HG02885 (cell line): ENCODE results near the gene CORO1C.
"Not testable (repeated sequence)": the region's sequence is repeated elsewhere in the genome, so short reads cannot be mapped to it uniquely, and the experiment has no call there.

Experiments
- ATAC-seq: cut with Tn5 transposase; IDR thresholded peaks from one replicate; pipeline ENCODE4 v1.9.1; 2021; ENCODE audit warnings: mild to moderate bottlenecking; ENCODE audit not compliant: unreplicated experiment, poor library complexity

The CORO1C gene

GRCh38 chr12:108654622-108655021 lies 76.7 kb downstream of the CORO1C start:
- ATAC-seq, result not testable (repeated sequence)

DNA sequence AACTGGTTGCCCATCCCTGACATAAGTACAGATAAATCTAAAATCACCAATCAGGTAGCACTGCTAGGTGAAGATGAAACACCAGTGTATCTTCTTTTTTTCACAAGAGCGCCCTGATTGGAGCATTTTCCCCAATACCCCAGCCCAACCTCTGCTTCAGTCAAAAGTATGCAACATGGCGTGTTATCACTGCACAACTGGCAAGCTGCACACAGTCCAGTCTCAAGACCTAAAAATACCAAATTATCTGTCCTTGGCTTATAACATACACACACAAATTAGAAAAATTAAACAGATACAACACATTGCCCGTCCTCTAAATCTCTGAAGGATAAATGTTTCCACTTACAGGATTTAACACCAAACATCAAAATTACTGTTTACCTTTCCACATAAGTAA lies 77.4 kb downstream of the CORO1C start:
- ATAC-seq, result no peak

DNA sequence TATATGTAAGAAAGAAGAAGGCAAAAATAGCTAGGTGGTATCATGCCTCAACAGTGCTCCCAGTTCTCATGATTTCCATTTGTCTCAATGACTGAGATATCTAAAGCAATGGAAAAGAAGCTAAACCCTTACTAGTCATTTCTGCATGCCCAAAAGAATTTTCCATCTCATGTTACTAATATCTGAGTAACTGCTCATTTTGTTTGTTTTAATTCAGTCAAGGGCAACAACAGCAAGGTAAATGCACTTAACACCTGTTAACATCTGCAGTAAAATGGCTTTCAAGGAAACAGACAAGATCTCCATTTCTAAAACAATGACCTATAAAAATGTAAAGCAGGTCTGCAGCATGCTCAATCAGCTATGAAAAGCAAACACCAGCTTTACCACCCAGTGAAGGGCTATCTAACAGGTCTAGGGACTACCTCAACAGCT lies 78.2 kb downstream of the CORO1C start:
- no peak for ATAC-seq

GRCh38 chr12:108650083-108650482 lies 81.2 kb downstream of the CORO1C start:
- no peak for ATAC-seq

GRCh38 chr12:108649669-108650068 lies 81.6 kb downstream of the CORO1C start:
- ATAC-seq, result no peak

DNA sequence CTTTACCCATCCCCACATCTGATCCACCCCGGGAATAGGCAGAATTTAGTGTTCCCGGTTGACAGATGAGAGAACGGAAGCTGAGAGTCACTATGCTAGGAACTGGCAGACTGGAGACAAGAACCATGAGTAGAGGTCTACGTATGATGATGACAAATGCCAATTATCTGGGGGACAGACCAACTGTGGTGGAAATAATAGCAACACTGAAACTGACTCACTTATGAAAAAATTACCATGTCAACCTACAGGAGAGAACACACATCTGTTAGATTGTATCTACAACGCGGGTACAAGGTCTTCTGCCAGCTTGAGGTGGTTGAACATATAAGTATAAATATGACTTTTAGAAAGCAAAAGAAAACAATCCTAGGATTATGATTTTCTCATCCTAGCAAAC lies 82.2 kb downstream of the CORO1C start:
- no peak for ATAC-seq

GRCh38 chr12:108648371-108648770 lies 82.9 kb downstream of the CORO1C start:
- ATAC-seq, result no peak

DNA sequence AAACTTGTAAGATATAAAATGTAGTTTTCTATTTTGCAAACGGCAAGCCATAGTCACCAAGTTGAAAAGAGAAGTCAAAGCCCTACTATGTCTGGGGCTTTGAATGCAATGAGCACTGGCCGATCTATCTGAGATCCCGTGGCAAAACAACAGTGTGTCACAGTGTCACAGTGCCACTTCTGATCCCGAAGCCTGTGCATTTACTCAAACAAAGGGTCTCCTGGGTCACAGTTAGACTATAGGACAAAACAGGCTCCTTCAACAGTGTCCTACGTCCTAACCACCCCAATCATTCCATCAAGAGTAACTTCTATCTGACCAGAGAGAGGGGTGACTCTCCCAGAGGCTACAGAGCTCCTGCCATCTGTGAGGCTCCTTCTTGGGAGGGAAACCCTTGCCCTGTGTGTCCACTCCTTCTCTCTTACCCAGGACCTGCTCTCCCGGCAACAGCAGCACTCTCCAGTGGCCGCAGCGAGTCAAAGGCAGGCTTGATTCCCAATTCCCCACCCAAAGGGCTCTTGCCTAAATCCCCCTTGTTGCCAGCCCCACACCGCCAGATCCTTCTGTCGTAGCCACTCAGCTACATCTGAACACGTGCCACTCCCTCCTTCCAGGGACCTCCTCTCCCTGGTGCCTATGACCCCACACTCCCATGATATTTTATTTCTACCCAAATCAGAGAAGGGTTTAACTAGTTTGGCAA lies 83.6 kb downstream of the CORO1C start:
- no peak for ATAC-seq

- ATAC-seq, result no peak
These were observed 84.4 kb downstream of the CORO1C start for GRCh38 chr12:108646600-108647579.

DNA sequence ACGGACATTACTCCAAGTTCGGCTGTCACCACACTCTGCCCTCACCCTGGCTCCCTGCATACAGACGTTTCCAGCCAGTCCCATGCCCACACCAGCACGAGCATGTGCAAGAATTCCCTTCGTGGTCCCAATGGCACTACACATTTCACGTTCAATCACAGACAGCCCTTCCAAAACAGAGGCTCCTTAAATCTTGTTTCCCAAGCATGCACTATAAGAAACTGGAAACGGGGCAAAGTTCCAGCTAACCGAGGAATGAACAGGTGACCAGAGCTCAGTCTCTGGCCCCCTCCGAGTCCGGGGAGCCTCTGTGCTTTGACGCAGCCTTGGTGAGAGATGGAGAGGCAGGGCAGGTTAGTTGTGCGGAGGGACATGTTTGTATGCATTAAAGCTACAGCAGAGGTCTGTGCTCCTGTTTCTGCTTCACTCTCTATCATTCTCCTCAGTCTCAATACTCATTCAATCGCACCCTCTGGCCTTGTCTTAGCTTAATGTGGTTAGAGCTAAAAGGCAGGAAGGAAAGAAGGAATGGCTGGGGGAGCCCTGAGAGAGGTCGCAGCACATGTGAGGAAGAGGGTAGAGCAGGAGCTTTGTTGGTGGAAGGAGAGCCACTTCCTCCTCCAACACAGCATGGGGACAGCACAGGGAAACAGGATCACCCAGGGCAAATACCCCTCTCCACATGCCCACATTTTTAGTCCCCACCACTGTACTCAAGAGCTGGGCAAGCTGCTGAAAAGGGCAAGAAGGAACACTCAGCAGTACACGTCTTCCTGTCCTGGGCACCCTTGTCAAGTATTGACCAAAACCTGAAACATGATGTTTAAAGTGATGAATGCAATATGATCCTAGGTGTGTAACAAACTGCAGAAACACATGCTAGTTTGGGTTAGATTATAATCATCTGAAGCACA lies 85.4 kb downstream of the CORO1C start:
- no peak for ATAC-seq

DNA sequence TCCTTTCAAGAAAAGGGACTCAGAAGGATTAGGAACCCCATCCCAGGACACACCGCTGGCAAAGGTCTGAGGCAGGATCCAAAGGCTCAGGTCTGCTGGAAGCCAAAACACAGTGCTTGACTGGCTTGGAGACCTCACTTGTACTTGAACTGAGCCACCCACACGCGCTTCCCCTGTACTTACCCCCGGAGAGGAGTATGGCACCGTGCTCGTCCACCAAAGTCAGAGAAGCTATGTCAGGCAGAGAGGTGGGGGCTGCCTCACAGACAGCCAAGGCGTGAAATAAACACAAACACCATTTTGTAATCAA lies 86.6 kb downstream of the CORO1C start:
- no peak for ATAC-seq

GRCh38 chr12:108643941-108644810 lies 87.1 kb downstream of the CORO1C start:
- ATAC-seq, result no peak

DNA sequence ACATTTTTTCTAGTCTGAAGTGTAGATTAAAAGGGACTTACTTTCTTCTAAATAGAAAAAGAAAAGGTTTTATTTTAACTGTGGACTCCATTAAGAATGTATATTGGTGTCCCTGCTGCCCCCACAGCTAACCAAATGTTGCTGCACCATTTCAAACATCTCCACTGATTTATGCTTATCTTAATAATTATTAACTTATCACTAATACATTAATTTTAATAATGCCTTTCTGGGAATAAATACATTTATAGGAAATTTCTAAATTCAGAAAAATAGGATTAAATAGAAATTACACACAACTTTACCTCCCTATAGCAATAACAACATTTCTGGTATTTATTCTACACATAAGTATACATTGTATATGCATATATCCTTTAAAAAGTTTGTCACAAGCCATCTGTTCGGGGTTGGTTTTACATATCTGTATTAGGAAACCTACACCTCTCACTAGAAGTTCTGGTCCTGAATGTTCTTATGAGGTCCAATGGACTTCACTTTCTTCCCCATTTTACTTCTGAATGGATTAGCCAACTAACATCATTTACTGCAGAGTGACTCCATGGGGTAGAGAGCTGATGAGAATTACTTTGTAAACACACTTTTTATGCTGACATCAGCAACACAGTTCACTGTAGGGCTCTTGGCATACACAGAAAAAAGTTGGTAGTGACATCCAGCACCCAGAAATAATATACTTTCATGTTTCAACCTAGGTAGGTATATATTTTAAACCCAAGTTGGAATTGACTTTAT lies 88.2 kb downstream of the CORO1C start:
- ATAC-seq, result no peak

GRCh38 chr12:108642269-108642870 lies 88.9 kb downstream of the CORO1C start:
- no peak for ATAC-seq

DNA sequence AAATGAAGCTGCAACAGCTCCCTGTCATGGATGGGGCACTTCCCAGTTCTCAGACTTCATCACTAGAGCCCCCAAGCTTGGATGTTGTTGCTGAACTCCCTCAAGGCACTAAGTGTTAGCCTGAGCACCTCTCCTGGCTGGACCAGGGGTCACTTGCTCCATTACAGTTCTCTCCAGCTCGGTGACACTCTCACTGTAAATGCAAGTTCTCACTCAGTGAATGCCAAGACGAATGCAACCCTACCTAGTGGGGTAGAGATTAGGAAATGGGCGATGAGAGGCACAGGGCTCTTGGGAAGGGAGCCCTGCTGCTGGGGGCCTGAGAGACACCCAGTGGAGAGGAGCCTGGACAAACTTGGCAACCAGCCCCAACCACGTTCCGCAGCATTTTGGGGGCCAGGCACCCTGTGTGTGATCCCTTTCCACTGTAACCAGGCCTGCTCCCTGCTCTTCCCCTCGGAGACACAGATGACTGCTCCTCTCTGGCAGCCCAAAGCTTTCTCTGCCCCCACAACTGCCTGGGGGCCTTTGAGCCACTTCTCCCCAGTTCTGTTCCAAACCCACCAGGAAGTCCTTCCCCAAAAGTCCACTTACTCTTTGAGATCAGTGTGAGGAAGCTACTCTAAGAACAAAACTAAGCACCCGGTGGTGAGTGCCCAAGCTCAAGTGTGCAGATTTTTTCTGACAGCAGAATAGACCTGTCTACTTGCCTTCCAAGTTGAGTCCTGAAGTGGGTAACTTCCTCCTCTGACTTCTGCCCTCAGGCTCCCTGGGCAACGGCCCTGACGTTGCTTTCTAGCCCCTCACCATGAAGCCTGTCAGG lies 89.7 kb downstream of the CORO1C start:
- ATAC-seq, result no peak

DNA sequence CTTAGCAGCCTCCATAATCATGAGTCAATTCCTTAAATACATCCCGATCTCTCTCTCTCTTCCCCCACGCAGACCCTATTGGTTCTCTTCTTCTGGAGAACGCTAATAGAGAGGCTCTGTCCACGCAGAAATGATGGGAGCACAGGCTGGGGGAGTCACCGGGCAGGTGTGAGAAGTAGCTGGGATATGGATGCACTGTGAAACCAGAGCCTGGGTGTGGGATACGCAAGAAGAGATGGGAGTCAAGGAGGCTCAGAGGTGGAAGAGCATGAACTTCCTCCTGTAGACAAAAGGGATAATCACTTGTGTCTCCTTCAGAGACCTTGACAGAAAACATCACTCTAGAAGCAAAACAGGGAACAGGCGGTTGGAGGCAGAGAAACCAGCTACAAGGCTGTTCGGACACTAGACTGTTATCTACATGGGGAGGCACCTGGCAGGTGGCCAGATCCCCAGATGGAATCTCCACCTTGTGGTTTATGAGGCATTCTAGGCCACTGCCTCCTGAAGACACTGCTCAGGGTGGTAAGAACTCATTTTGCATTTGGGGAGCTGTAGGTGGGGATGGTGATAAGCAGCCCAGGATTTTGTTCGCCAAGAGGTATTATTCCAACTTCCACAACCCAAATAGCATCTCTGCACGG lies 90.4 kb downstream of the CORO1C start:
- ATAC-seq, result no peak
